ENCODE measurements around the gene RALGPS1.
A peak's percentile ranks its signal among the peaks of the same experiment; 100 is the strongest.

The RALGPS1 gene

GRCh38 chr9:127237801-127238200 lies 323.2 kb downstream of the RALGPS1 start:
- DNase-seq: no peak

DNA sequence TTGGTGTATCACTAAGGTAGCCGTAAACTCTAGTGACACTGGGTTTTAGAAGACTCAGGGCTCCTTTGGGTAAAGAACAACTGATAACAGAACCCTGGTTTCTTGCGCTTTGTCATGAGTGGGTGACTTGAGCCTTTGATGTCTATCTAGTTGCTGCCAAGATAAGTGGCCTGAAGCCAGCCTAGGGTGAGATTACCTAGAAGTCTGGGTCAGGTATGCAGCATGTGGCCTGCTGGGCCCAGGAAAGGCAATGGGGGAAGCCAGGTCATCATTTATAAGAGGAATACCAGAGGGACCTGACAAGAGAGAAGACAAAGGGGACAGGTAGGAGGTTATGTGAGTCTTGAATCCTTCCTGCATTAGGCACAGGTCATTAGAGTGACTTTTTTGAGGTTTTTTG lies 326.8 kb downstream of the RALGPS1 start:
- DNase-seq: no peak

DNA sequence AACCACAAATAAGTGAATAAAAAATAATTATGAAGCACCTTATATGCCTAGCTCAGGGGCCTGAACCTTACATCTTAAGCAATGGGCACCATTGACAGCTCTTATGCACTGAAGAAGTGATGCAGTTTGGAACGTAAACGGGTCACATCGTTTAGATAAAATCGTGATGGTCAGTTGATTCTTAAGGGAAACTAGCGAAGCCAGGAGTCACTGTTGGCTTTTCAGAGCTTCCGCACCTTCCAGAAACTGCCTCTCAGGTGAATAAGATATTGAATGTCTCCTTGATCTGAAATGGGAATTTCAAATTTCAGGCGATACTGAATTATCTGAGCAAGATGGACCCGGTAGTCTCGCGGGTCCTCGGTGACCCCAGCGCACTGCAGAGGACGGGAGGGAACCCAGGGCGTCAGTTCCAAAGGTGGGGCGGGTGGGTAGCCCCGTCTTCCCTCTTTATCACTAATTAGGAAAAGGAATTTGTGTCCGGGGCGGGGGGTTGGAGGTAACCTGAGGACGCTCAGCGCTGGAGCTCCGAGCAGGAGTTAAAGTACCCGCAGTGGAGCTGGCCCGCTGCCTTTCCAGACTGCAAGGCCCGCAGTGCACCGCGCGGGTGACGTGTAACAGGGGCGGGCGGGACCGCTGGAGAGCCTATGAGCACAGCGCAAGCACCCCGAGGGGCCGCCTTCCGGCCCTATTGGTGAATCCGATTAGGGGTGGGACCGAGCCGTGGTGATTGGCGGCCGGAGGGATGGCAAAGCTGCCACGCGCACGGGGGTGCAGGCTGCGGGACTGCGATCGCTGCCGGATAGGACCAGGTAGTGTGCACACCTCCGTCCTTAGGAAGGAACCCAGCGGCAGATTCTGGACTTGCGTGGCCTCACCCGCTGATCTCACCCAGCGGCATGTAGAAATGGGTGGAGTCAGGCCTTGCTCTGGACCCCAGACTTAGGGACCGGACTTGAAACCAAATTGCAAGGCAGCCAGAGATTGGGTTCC lies 330.3 kb downstream of the RALGPS1 start:
- DNase-seq: peak; percentile 97

GRCh38 chr9:127245637-127246164 lies 331.1 kb downstream of the RALGPS1 start:
- no peak for DNase-seq

- DNase-seq: no peak
These were observed 333.7 kb downstream of the RALGPS1 start for GRCh38 chr9:127248241-127248640.

DNA sequence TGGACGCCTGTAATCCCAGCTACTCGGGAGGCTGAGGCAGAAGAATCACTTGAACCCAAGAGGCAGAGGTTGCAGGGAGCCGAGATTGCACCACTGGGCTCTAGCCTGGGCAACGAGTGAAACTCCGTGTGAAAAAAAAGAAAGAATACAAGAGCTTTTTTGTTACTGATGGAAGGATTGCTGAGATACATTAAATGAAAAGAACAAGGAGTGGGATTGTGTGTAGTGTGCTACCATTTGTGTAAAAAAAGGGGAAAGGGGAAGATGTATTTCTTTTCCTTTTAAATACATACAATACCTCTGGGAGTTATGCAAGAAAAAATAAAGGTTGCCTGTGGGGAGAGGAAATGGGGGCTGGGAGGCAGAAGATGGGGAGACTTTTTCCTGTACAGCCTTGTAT lies 335.3 kb downstream of the RALGPS1 start:
- DNase-seq: no peak

DNA sequence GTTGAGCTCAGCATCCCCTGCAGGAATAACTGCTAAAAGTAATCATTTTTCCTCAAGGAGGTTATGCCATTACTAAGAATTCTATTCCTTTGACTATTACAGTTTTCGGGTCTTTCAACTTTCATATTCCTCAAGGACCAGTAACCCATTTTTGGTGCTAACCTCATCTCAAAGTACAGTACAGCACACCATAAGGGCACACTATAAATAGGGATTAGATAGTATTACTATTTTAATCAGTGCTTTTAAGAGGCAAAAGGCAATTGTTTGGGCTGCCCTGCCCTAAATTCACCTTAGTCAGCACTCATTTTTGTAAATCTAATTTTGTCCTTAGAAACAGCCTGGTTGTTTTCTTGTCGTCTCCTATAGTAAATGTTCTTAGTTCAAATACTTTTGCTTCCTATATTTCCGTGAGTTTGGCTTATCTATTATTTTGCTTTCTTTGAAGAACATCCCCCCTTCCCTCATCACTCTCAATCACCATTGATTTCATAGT lies 336.4 kb downstream of the RALGPS1 start:
- DNase-seq: no peak

GRCh38 chr9:127252410-127253318 lies 338.1 kb downstream of the RALGPS1 start:
- no peak for DNase-seq

GRCh38 chr9:127253446-127253845 lies 338.9 kb downstream of the RALGPS1 start:
- DNase-seq: no peak

- no peak for DNase-seq
These were observed 341.1 kb downstream of the RALGPS1 start for GRCh38 chr9:127255692-127256091.

GRCh38 chr9:127256324-127256723 lies 341.7 kb downstream of the RALGPS1 start:
- no peak for DNase-seq

DNA sequence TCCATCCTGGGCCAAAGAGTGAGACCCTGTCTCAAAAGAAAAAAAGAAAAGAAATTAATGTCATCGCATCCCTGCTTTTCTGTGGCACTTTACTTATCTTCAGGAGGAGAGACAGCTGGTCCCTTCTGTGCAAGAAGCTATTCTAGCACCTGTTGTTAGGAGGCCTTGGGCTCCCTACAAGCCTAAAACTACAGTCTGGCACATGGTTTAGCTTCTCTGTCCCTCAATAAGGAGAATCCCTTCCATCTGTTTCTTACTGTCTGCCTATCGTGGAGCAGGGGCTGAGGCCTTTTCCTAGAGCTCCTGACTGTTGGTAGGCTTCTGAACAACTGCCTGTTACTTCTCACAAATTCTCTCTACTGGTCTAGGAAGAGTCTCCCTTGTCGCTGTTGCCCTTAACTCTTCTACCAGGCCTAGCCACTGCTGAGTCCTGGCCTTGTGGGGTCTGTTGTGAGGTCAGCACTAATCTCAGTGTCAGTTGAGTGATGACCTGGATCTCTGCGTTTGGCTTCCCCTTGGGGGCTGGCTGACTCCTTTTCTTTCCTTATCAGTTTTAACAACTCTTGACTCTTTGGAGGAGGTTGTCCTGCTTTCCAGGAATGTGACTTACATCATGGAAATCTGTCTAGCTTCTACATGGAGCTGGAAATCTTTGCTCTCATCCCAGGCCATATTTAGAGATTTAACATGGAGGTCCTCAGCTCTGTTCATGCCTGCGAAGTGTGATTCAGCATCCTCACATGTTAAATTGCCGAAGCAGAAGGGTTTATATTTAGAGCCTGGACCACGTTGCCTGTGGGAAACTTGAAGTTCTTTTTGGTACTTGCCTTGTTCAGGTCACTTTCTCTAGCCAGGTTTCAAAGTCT lies 344.3 kb downstream of the RALGPS1 start:
- DNase-seq: no peak

DNA sequence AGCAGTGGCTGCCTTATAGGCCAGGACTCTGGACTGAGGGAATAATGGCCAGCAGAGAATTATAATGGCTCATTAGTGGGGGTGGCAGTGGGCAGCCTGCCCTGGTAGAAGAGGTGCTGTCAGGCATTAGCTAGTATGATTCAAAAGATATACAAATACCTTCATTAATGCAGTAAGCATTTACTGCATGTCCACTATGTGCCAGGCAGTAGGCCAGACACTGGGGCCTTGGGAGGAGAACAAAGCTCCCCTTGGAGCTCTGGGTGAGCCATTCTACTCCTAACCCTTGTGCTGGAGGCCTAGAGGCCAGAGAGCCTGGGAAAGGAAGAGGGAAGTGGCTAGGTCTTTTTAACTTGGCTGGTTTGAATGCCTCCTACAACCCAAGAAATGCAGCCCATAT lies 348.0 kb downstream of the RALGPS1 start:
- no peak for DNase-seq

DNA sequence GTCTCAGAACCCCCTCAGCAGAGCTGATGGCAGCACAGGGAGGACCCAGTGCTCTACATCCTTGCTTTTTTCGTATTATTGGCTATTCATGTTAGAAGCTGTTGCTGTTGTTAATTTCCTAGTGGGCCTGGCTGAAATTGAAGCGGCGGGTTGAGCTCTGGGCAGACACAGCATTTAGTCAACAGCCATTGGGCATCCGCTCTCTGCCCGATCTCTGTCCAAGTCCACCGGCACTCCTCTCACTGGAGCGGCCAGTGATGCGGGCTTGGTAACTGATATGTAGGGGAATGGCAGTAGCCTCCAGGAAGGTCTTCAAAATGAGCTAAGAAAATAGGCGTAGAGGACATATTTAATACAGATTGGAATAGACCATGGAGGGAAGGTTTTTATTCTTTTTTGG lies 348.7 kb downstream of the RALGPS1 start:
- no peak for DNase-seq

DNA sequence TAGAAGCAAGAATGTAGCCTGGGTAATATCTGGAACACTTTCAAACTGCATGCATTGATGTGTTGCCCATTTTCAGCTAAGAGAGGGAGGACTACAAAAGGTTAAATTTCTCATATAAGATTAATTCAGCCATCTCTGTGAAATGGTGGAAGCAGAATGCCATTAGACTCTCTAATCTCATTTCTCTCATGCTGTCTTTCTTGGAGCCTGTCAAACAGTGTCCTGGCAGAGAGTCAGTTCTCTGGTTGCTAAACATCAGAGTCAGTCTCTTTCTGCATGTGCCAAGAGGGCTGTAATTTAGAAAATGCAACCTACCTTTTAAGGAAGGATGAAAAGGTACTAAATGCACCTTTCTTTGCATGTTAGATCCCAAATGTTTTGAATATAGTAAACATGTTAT lies 349.1 kb downstream of the RALGPS1 start:
- no peak for DNase-seq

GRCh38 chr9:127264462-127265219 lies 350.1 kb downstream of the RALGPS1 start, which contains the start of gene GARNL3:
TSS of gene GARNL3 (plus strand) at chr9:127264774. CDS start at chr9:127264878, 104 bp downstream.
- DNase-seq: no peak

- DNase-seq: no peak
These were observed 353.4 kb downstream of the RALGPS1 start for GRCh38 chr9:127267793-127268525.

GRCh38 chr9:127269449-127269848 lies 354.9 kb downstream of the RALGPS1 start:
- DNase-seq: no peak
